GM12891 (cell line): ENCODE results near the gene GSTT4.
"Not testable (repeated sequence)": the region's sequence is repeated elsewhere in the genome, so short reads cannot be mapped to it uniquely, and the experiment has no call there.

ENCODE experiments used
- PAX5 ChIP-seq: IDR thresholded peaks from 2 replicates; pipeline ENCODE4 v1.6.1; 2011; ENCODE audit warnings: low read length, moderate library complexity, mild to moderate bottlenecking; ENCODE audit not compliant: insufficient read depth, severe bottlenecking
- POLR2A ChIP-seq: IDR thresholded peaks from 2 replicates; pipeline ENCODE4 v1.6.1; 2011; ENCODE audit warnings: low read depth, low read length, control low read depth
- POLR2AphosphoS5 ChIP-seq: IDR thresholded peaks from 2 replicates; pipeline ENCODE4 v1.6.1; 2011; ENCODE audit warnings: low read depth, low read length, control low read depth
- SPI1 ChIP-seq: IDR thresholded peaks from 2 replicates; pipeline ENCODE4 v1.6.1; 2011; ENCODE audit warnings: low read depth, low read length, control low read depth
- TAF1 ChIP-seq: IDR thresholded peaks from 2 replicates; pipeline ENCODE4 v1.6.1; 2011; ENCODE audit warnings: low read depth, low read length, control low read depth

- TF ChIP-seq TAF1, POLR2A, POLR2AphosphoS5, SPI1, PAX5: not testable (repeated sequence)
Observed at GRCh38 chr22:23979557-23980240, 25.6 kb downstream of the GSTT4 start, which contains the start of gene GSTT2.
